DOHH2 (cell line): Measurements from ENCODE around the gene AQP1.

Source experiments
- H3F3A ChIP-seq: fragments of 200-600 bp; sonication (generic), shearing (Covaris generic); 2 replicates; pipeline ENCODE4 v1.6.0; 2016; ENCODE audit warnings: antibody characterized with exemption, mild to moderate bottlenecking; ENCODE audit not compliant: control insufficient read depth, insufficient read depth
- H3K27ac ChIP-seq: fragments of 200-600 bp; sonication (generic); 2 replicates; pipeline ENCODE4 v1.5.1; 2014; ENCODE audit warnings: low read depth, mild to moderate bottlenecking, low read length, moderate library complexity
- H3K27me3 ChIP-seq: fragments of 200-600 bp; sonication (generic); 2 replicates; pipeline ENCODE4 v1.6.1; 2014; ENCODE audit warnings: mild to moderate bottlenecking, low read length, mixed read lengths; ENCODE audit not compliant: control insufficient read depth
- H3K36me3 ChIP-seq: fragments of 200-600 bp; sonication (generic); 2 replicates; pipeline ENCODE4 v1.6.1; 2014; ENCODE audit warnings: mild to moderate bottlenecking, low read length, moderate library complexity, mixed read lengths; ENCODE audit not compliant: control insufficient read depth
- H3K4me1 ChIP-seq: fragments of 200-600 bp; sonication (generic); 2 replicates; pipeline ENCODE4 v1.6.1; 2014; ENCODE audit warnings: mild to moderate bottlenecking, low read length, mixed read lengths; ENCODE audit not compliant: control insufficient read depth
- H3K4me2 ChIP-seq: fragments of 200-600 bp; sonication (generic); 2 replicates; pipeline ENCODE4 v1.6.0; 2014; ENCODE audit warnings: mild to moderate bottlenecking, low read length, moderate library complexity
- H3K4me3 ChIP-seq: fragments of 200-600 bp; sonication (generic); 2 replicates; pipeline ENCODE4 v1.5.1; 2014; ENCODE audit warnings: mild to moderate bottlenecking, low read length, mixed read lengths
- H3K79me2 ChIP-seq: fragments of 200-600 bp; sonication (generic); 2 replicates; pipeline ENCODE4 v1.6.1; 2014; ENCODE audit warnings: mild to moderate bottlenecking, low read length, mixed read lengths; ENCODE audit not compliant: control insufficient read depth
- H3K9me2 ChIP-seq: fragments of 200-600 bp; sonication (generic); replicated peaks from 2 replicates; pipeline ENCODE4 v1.6.1; 2014; ENCODE audit warnings: mild to moderate bottlenecking, low read length, mixed read lengths; ENCODE audit not compliant: control insufficient read depth
- H3K9me3 ChIP-seq: fragments of 200-600 bp; sonication (generic); 2 replicates; pipeline ENCODE4 v1.6.1; 2014; ENCODE audit warnings: antibody characterized with exemption, low read length, mixed read lengths; ENCODE audit not compliant: control insufficient read depth, insufficient read depth
- H4K20me1 ChIP-seq: fragments of 200-600 bp; sonication (generic); 2 replicates; pipeline ENCODE4 v1.6.0; 2014; ENCODE audit warnings: low read depth, mild to moderate bottlenecking, antibody characterized with exemption, low read length, moderate library complexity; ENCODE audit not compliant: control insufficient read depth, insufficient read depth
- CTCF ChIP-seq: fragments of 200-600 bp; sonication (generic); IDR thresholded peaks from one replicate; pipeline ENCODE4 v1.5.1; 2014; ENCODE audit warnings: antibody characterized with exemption, mild to moderate bottlenecking, low read depth, low read length; ENCODE audit not compliant: poor library complexity, severe bottlenecking
- EZH2phosphoT487 ChIP-seq: fragments of 200-600 bp; sonication (generic); IDR thresholded peaks from 2 replicates; pipeline ENCODE4 v1.6.1; 2017; ENCODE audit warnings: borderline replicate concordance, mild to moderate bottlenecking, antibody characterized with exemption, low read length, moderate library complexity, mixed read lengths

AQP1 gene

GRCh38 chr7:30934732-30935568 is 23.3 kb downstream of the AQP1 start:
- Histone ChIP-seq H3K4me2 (no peak overlapping the region), H3K4me1 (no peaks in the 10 kb centered on the region), H3K36me3 (no peaks in the 10 kb centered on the region), H3K27me3 (peaks cover 9% of the 10 kb centered on the region), H4K20me1 (no peaks in the 10 kb centered on the region), H3K4me3 (no peak overlapping the region), H3K27ac (no peak overlapping the region), H3K79me2 (no peaks in the 10 kb centered on the region), H3F3A (no peaks in the 10 kb centered on the region), H3K9me3 (no peaks in the 10 kb centered on the region), H3K9me2 (no peaks in the 10 kb centered on the region)
- TF ChIP-seq EZH2phosphoT487 (no peak), CTCF (no peak)

- Histone ChIP-seq H3K9me2 (no peaks in the 10 kb centered on the region), H4K20me1 (no peaks in the 10 kb centered on the region), H3K27ac (no peak overlapping the region), H3F3A (no peaks in the 10 kb centered on the region), H3K4me1 (no peaks in the 10 kb centered on the region), H3K79me2 (no peaks in the 10 kb centered on the region), H3K27me3 (peaks cover 9% of the 10 kb centered on the region), H3K4me3 (no peak overlapping the region), H3K36me3 (no peaks in the 10 kb centered on the region), H3K4me2 (no peak overlapping the region), H3K9me3 (no peaks in the 10 kb centered on the region)
- TF ChIP-seq CTCF = no peak
- no peak for TF ChIP-seq EZH2phosphoT487
Measured at GRCh38 chr7:30935569-30935877, 23.9 kb downstream of the AQP1 start.

GRCh38 chr7:30936650-30937245 is 25.1 kb downstream of the AQP1 start:
- Histone ChIP-seq H3K4me1 (no peaks in the 10 kb centered on the region), H3K27ac (no peak overlapping the region), H3K4me2 (no peak overlapping the region), H3K27me3 (peaks cover 9% of the 10 kb centered on the region), H3K79me2 (no peaks in the 10 kb centered on the region), H3K4me3 (no peak overlapping the region), H3K9me3 (no peaks in the 10 kb centered on the region), H4K20me1 (no peaks in the 10 kb centered on the region), H3K36me3 (no peaks in the 10 kb centered on the region), H3K9me2 (no peaks in the 10 kb centered on the region), H3F3A (no peaks in the 10 kb centered on the region)
- no peak for TF ChIP-seq EZH2phosphoT487
- TF ChIP-seq CTCF = no peak
